ENCODE data around the gene PTPN23. TPM values are rescaled to one million over a fixed set of nuclear protein-coding genes. Genes with fewer than 3 reads are reported as not detected.

The PTPN23 gene
- total and polyA plus RNA-seq, 9 of the 15 experiments (the other 6 are each of a cell fraction or from before 2014, with no cell fraction given), result 0.41 to 58.7 (median 7.2) TPM

DNA sequence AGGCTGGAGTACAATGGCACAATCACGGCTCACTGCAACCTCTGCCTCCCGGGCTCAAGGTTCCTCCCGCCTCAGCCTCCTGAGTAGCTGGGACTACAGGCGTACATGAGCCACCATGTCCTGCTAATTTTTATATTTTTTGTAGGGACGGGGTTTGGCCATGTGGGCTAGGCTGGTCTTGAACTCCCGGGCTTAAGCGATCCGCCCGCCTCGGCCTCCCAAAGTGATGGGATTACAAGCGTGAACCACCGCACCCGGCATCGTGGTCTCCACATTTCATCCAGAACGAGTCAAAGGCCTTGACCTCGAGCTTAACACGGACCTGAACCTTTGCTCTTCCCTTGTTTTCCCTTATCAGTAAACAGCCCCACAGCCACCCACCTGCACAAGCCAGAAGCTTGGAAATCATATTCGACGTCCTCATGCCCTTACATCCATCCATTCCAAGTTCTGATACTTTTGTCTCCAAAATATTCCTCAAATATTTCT lies 1.4 kb upstream of the PTPN23 start (continued):
- no peak for TF ChIP-seq ARNT (IDR thresholded peaks at IDR 0.05)
- TF ChIP-seq EGR1 (conservative IDR thresholded peaks at IDR 0.05), result peak; percentile 39
- TF ChIP-seq CTCF (IDR thresholded peaks at IDR 0.05 in 2 of 3, conservative IDR thresholded peaks at IDR 0.05 in 1 of 3; ENCODE audit: insufficient read depth in 2 of 3, low read depth in 1 of 3, low read length in 3 of 3), result no peak
- TF ChIP-seq, protein P1, sequence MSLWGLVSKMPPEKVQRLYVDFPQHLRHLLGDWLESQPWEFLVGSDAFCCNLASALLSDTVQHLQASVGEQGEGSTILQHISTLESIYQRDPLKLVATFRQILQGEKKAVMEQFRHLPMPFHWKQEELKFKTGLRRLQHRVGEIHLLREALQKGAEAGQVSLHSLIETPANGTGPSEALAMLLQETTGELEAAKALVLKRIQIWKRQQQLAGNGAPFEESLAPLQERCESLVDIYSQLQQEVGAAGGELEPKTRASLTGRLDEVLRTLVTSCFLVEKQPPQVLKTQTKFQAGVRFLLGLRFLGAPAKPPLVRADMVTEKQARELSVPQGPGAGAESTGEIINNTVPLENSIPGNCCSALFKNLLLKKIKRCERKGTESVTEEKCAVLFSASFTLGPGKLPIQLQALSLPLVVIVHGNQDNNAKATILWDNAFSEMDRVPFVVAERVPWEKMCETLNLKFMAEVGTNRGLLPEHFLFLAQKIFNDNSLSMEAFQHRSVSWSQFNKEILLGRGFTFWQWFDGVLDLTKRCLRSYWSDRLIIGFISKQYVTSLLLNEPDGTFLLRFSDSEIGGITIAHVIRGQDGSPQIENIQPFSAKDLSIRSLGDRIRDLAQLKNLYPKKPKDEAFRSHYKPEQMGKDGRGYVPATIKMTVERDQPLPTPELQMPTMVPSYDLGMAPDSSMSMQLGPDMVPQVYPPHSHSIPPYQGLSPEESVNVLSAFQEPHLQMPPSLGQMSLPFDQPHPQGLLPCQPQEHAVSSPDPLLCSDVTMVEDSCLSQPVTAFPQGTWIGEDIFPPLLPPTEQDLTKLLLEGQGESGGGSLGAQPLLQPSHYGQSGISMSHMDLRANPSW (CRISPR knock-in tag; IDR thresholded peaks at IDR 0.05), result no peak
- TF ChIP-seq E2F3 (CRISPR knock-in tag; IDR thresholded peaks at IDR 0.05), result no peak
- TF ChIP-seq HDAC1 (IDR thresholded peaks at IDR 0.05), result peak in 1 of 2 experiments; percentile 39; a peak in 1 of 4 replicates
- peak; percentile 59; the same call in 1 of the 2 replicates for TF ChIP-seq SMAD4 (CRISPR knock-in tag; conservative IDR thresholded peaks at IDR 0.05)
- no peak for TF ChIP-seq ZNF23 (CRISPR knock-in tag; IDR thresholded peaks at IDR 0.05)
- TF ChIP-seq YBX1 (IDR thresholded peaks at IDR 0.05), result no peak
- no peak for TF ChIP-seq KDM4B (IDR thresholded peaks at IDR 0.05; ENCODE audit: borderline replicate concordance in 2 of 2, low read depth in 1 of 2)
- peak; percentile 41; the same call in 1 of the 2 replicates for TF ChIP-seq POLR2G (IDR thresholded peaks at IDR 0.05; ENCODE audit: low read depth, low read length)
- no peak for TF ChIP-seq MYNN (IDR thresholded peaks at IDR 0.05)
- no peak for TF ChIP-seq MYNN (CRISPR knock-in tag; IDR thresholded peaks at IDR 0.05)
- no peak for TF ChIP-seq CXXC5 (CRISPR knock-in tag; IDR thresholded peaks at IDR 0.05)
- 0 out of 2 replicates have a peak, but pooled peaks have one; percentile 34 for TF ChIP-seq HDAC2 (IDR thresholded peaks at IDR 0.05)
- no peak for TF ChIP-seq ZSCAN32 (CRISPR knock-in tag; IDR thresholded peaks at IDR 0.05)
- no peak for TF ChIP-seq SOX6 (IDR thresholded peaks at IDR 0.05)
- peak; percentile 42; the same call in 1 of the 2 replicates for TF ChIP-seq NR2C2 (CRISPR knock-in tag; IDR thresholded peaks at IDR 0.05)
- TF ChIP-seq NR2C2 (tag; IDR thresholded peaks at IDR 0.05), result no peak
- TF ChIP-seq, protein P2, sequence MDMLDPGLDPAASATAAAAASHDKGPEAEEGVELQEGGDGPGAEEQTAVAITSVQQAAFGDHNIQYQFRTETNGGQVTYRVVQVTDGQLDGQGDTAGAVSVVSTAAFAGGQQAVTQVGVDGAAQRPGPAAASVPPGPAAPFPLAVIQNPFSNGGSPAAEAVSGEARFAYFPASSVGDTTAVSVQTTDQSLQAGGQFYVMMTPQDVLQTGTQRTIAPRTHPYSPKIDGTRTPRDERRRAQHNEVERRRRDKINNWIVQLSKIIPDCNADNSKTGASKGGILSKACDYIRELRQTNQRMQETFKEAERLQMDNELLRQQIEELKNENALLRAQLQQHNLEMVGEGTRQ (CRISPR knock-in tag; IDR thresholded peaks at IDR 0.05), result no peak
- no peak for TF ChIP-seq ZNF274 (IDR thresholded peaks at IDR 0.05; ENCODE audit: borderline replicate concordance, low read depth, low read length)
- peak; percentile 62 for TF ChIP-seq MAX (CRISPR knock-in tag; IDR thresholded peaks at IDR 0.05)
- no peak for TF ChIP-seq GMEB1 (CRISPR knock-in tag; IDR thresholded peaks at IDR 0.05)
